ENCODE data around the gene NAAA. TPM values are rescaled to one million over a fixed set of nuclear protein-coding genes. Genes with fewer than 3 reads are reported as not detected.

Gene NAAA
- 14.9 and 26.0 TPM in 2 replicates for total RNA-seq

DNA sequence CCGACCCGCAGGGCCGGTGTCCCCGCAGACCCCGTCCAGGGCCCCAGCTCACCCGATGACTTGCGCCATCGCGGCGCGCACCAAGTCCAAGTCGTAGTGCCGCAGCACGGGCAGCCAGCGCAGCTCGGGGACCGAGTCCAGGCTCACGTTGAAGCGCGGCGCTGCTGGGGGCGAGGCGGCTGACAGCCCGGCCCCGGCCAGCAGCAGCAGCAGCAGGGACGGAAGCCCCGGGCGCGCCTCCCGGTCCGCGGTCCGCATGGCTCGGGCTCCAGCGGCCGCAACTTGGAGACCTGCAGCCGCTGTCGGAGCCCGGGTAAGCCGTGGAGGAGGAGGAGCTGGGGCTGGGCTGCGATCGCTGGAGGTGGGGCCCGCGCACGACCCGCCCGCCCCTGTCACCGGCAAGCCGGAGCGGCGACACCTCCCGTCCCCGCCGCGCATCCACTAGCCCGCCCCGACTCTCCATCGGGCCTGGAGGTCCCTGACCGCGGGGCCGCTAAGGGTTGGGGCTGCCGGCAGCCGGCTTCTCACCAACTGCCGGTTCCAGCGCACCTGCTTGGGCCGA lies at the start of gene NAAA:
Gene NAAA, minus strand, starts transcription at position 322 of the 562 bp plus-strand sequence. Its CDS starts 64 bp downstream, at position 258.

DNA sequence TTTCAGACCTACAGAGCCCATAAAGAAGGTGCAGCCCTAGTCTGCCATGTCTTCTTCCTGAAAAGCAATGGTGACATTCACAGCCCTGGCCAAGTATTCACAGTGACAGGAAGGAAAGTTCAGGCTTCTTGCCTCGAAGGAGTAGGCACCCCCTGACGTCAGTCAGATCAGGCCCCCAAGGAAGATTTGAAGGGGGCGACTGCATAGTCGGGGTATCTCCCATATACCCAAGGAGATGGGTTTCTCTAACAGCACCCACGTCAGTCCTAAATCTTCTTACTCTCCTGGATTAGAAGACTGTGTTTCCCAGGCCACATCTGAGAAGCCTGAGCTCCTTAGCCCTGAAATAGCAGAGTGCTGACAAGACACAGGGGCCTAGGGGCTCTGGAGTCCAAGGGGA lies 38.5 kb downstream of the NAAA start, which contains the start of gene PPEF2:
Gene PPEF2, minus strand, starts transcription at position 101 of the 400 bp plus-strand sequence. CDS start 6,127 bp downstream, outside the sequence.

Other genes starting within 250 kb of the NAAA start
- 70.0 and 74.5 TPM in 2 replicates for gene USO1, start 216.4 kb downstream of the NAAA start, total RNA-seq
- gene PPEF2, start 38.6 kb downstream of the NAAA start, total RNA-seq: not detected in 2 replicates
- gene SDAD1, start 49.9 kb upstream of the NAAA start, total RNA-seq: 23.4 and 28.5 TPM in 2 replicates
- gene CXCL9, start 66.5 kb upstream of the NAAA start, total RNA-seq: not detected in 2 replicates
- not detected in 2 replicates for gene CXCL10, start 82.5 kb upstream of the NAAA start, total RNA-seq
- not detected in 2 replicates for gene CXCL11, start 95.1 kb upstream of the NAAA start, total RNA-seq
- not detected in 2 replicates for gene ART3, start 133.7 kb upstream of the NAAA start, total RNA-seq
- gene NUP54, start 207.4 kb upstream of the NAAA start, total RNA-seq: 23.0 and 30.6 TPM in 2 replicates

Data from cardiac ventricle fibroblast (primary cell).